ENCODE results near the gene SH2B2. TPM values are rescaled to one million over a fixed set of nuclear protein-coding genes. Genes with fewer than 3 reads are reported as not detected.

SH2B2 gene
- total and polyA plus RNA-seq, 2 donors (not counting 3 experiments of a cell fraction or from before 2014, with no cell fraction given) = 0.69 to 0.73 TPM

GRCh38 chr7:102248456-102249395, 37.9 kb upstream of the SH2B2 start:
- H3K9me1 ChIP-seq (replicated peaks; ENCODE audit: control insufficient read depth, extremely low read depth, insufficient read depth, low read length) = no peaks in the 10 kb centered on the region
- no peaks in the 10 kb centered on the region for H3K27me3 ChIP-seq (ENCODE audit: control insufficient read depth in 2 of 2, insufficient read depth in 2 of 2, low read length in 2 of 2)
- H2AFZ ChIP-seq (ENCODE audit: low read depth, low read length) = no peak overlapping the region
- H3K4me3 ChIP-seq (replicated peaks in 1 of 3; ENCODE audit: insufficient read depth in 1 of 3, low read depth in 1 of 3, low read length in 3 of 3) = no peak overlapping the region
- CTCF ChIA-PET = no interaction called here
- no peaks in the 10 kb centered on the region for H3K9me3 ChIP-seq (replicated peaks; ENCODE audit: control insufficient read depth, insufficient read depth, low read length)
- H3K27ac ChIP-seq (ENCODE audit: insufficient read depth, low read depth, low read length) = no peak overlapping the region
- intact Hi-C loops (cut with micrococcal nuclease) = no loop called here
- H4K20me1 ChIP-seq (replicated peaks; ENCODE audit: control insufficient read depth, extremely low read depth, insufficient read depth, low read length) = no peaks in the 10 kb centered on the region
- H3K36me3 ChIP-seq (ENCODE audit: control insufficient read depth in 2 of 2, extremely low read depth in 1 of 2, insufficient read depth in 2 of 2, low read length in 2 of 2) = peaks cover 0 to 2% of the 10 kb centered on the region in 2 experiments
- no peak overlapping the region for H3K4me2 ChIP-seq (ENCODE audit: insufficient read depth, low read length)
- no peak for FAIRE-seq
- no peaks in the 10 kb centered on the region for H3K79me2 ChIP-seq (ENCODE audit: control insufficient read depth, insufficient read depth, low read length)
- no peak overlapping the region for H3K9ac ChIP-seq (replicated peaks; ENCODE audit: extremely low read depth, insufficient read depth, low read length)
- TF ChIP-seq CTCF (IDR thresholded peaks at IDR 0.05; ENCODE audit: extremely low read depth in 1 of 2, insufficient read depth in 1 of 2, low read depth in 1 of 2, low read length in 2 of 2) (no peak), POLR2A (IDR thresholded peaks at IDR 0.05; ENCODE audit: low read depth, low read length) (no peak), JUN (IDR thresholded peaks at IDR 0.05; ENCODE audit: borderline replicate concordance, insufficient read depth, insufficient read length, low read depth) (no peak), GATA2 (IDR thresholded peaks at IDR 0.05; ENCODE audit: insufficient read depth, insufficient read length, low read depth, low read length) (no peak), POLR2AphosphoS5 (IDR thresholded peaks at IDR 0.05; ENCODE audit: insufficient read depth, low read depth, low read length) (no peak), FOS (IDR thresholded peaks at IDR 0.05; ENCODE audit: borderline replicate concordance, insufficient read depth, low read length) (no peak), EZH2 (IDR thresholded peaks at IDR 0.05; ENCODE audit: borderline replicate concordance, low read depth, low read length, severe bottlenecking) (no peak), MAX (IDR thresholded peaks at IDR 0.05; ENCODE audit: insufficient read depth, insufficient read length) (no peak), MYC (IDR thresholded peaks at IDR 0.05; ENCODE audit: low read depth, low read length) (no peak)
- dilution Hi-C loops (cut with MboI; ENCODE audit: extremely low pct_ligation_motif_present, low sequenced_read_pairs) = no loop called here
- no peak for DNase-seq (ENCODE audit: low read depth, low spot score)
- POLR2A ChIA-PET = no interaction called here
- no TSS peak for BruUV-seq (replicated peaks)
- no peaks in the 10 kb centered on the region for H3K4me1 ChIP-seq (ENCODE audit: control insufficient read depth, extremely low read depth, insufficient read depth, low read length)

Measured in endothelial cell of umbilical vein (primary cell).